UCSD-AML1 (cell line): ENCODE results near the gene ZNF385C.

ENCODE experiments used
- DNase-seq: peaks from one replicate; lab custom pipeline; 2025; ENCODE audit not compliant: unreplicated experiment; lab: John Stamatoyannopoulos, UW

The ZNF385C gene

DNA sequence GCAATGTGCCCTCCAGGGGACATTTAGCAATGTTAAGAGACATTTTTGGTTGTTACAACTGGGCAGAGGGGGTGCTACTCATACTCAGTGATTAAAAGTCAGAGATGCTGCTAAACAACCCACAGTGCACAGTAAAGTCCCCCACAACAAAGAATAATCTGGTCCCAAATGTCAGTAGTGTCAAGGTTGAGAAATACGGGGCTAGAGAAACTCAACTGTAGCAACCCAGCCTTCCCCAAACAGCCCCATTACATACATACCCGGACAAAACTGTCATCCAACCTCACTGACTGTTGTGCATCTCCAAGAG, 101.5 kb downstream of the ZNF385C start:
- DNase-seq, result no peak

DNA sequence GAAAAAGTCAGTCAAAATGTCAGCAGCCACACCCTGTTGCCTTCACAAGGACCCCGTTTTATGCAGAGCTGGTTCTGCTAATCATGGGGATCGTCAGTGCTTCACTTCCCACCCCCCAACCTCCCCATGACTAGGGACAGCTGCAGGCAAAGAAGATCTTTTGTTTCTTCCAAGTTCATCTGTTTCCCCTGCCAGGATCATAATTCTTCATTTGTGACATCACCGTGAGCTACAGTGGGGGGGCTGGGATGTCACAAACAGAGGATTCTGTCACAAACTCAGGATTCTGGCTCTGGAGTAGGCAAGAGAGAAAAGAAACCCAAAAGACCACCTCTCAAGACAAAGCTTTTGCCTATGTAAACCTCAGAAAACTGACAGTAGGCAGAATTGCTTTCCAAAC, 105.7 kb downstream of the ZNF385C start:
- DNase-seq, result no peak

DNA sequence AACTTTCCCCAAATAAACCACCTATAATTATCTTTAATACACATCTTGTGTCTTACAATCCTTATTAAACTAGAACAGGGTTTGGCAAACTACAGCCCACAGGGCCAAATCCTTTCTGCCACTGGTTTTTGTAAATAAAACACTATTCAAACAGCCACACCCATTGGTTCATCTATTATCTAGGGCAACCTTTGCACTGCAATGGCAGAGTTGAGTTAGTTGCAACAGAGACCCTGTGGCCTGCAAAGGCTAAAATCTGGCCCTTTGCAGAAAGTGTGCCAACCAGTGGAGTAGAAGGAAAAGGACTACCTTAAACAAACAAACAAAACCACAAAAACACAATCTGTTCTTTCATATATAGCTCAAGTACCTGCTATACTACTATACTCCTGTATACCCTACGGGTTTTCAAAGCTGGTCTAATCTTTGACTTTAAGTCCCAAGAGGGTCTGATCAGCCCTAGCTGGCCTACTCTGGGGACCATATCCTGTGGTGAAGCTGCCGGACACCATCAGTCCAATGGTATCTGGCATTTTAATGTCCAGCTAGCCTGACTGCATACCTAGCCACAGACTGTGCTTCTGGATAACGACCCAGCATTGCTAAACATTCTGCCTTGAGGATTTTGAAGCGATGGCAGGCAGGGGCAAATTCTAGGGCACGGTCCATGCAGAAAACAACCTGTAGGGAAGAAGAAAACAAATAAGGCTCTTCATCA, 108.4 kb downstream of the ZNF385C start:
- no peak for DNase-seq

DNA sequence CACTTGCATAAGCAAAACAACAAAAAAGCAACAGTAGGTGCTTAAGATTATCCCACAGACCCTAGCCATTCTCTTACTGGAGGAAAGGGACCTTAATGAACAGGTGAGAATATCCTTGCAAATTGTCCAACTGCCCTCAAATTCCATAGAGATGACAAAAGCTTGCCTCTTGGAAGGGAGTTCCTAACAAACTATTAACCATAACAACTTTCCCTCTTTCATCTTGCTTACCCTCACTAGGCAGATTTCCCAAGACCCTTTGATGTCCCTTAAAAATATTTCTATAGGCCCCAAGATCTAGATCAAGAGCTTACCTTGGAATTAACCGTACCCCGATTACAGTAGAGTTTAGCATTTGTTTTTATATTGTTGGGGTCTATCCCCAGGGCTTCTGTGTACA, 109.9 kb downstream of the ZNF385C start:
- DNase-seq, result no peak

DNA sequence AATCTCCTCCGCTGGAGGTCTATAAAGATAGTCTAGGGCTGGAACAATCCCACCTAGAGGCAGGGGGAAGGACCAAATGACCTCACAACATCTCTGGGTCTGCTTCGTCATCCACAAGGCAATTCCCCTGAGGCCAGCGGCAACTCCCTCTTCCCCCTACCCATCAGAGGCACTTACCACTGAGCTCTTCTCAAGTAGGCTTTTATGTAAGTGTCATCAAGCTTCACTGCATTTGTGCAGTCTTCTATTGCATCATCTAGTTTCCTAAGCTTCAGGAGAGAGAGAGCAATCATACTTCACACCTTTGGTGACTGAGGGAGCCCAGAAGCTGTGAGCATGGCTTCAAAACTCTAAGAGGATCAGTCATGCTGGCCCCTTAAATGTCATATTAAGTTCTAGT, 110.6 kb downstream of the ZNF385C start:
- no peak for DNase-seq

DNA sequence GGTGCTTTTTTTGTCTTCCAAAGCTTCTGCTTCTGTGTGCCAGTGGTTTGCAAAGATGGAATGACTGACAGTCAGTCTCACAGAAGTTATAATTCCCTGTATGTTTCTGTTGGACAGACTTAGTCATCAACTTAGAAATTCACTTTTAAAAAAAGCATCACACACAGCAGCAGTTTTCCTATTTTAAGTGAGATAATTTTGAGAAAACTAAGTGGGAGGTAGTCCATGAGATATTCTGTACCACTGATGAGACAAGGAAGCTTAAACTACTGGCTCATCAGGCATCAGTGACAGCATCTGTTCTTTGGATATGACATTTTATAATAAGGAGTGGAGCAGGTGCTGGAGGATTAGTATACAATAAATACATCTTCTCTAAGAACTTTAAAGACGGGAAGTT, 111.6 kb downstream of the ZNF385C start:
- no peak for DNase-seq

DNA sequence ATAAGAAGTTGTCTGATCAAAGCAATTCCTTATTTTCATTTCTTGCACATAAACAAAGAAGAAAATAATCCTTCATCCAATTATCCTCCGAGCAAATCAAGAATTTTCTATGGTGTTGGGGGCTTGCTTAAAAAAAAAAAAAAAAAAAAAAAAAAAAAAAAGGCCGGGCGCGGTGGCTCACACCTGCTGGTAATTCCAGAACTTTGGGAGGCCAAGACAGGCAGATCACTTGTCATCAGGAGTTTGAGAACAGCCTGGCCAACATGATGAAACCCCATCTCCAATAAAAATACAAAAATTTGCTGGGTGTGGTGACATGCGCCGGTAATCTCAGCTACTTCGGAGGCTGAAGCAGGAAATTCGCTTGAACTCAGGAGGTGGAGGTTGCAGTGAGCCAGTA, 112.4 kb downstream of the ZNF385C start:
- no peak for DNase-seq

DNA sequence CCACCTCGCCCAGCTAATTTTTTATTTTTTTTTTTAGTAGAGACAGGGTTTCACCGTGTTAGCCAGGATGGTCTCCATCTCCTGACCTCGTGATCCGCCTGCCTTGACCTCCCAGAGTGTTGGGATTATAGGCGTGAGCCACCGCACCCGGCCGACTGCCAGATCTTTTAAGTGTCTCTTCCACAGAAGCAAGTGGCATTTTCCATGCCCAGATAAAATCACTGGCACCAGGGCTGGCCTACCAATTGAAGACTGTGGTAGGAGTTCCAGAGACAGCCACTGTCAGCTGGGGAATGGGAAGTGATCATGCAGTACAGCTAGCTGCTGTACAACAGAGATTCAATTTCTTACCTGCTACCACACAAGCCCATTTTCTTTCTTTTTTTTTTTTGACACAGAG, 113.8 kb downstream of the ZNF385C start:
- DNase-seq, result no peak

DNA sequence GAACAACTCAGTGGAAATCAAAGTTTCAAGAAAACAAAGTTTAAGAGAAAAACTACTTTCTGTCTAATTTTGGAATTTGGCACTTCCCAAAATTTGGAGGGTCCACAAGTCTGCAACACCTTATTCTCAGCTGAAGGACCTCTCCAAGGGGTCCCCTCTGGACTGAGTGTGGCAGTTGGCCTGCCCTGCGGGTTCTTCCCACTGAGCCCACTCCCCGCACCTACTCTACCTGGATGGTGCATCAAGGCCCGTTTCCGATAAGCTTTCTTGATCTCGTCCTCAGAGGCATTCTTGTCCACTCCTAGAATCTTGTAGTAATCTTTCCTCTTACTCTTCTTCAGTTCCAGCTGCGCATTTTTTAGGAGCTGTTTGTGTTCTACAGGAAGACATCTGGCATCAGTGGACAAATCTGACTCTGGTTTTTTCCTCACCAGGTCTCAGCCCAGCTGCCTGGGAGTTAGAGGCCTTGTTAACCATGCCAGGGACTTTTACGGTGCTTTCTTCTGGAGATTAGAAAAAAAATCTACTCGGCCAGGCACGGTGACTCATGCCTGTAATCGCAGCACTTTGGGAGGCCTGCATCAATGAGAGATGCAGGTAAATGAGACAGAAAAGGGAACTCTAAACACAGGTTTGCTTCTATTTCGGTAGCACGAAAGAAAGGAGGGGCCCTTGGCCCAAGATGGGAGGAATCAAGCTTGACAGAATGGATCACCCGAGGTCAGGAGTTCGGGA, 116.1 kb downstream of the ZNF385C start:
- DNase-seq, result no peak

DNA sequence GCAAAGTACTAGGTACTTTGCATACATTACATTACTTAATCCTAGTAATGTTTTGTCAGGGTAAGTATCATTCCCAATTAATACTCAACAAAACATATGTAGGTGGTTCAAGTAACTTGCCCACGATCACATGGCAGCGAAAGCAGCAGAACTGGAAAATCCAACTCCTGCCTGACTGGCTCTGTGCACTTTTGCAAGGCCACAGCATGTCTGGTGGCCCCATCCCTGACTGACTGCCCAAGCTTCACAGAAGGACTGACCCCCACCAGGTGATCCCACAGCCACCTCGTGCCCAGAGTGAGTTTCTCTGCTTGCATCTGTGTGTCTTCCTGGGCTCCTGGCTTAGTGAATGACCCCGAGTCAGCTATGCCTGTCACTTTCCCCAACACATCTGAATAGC, 120.3 kb downstream of the ZNF385C start:
- no peak for DNase-seq

DNA sequence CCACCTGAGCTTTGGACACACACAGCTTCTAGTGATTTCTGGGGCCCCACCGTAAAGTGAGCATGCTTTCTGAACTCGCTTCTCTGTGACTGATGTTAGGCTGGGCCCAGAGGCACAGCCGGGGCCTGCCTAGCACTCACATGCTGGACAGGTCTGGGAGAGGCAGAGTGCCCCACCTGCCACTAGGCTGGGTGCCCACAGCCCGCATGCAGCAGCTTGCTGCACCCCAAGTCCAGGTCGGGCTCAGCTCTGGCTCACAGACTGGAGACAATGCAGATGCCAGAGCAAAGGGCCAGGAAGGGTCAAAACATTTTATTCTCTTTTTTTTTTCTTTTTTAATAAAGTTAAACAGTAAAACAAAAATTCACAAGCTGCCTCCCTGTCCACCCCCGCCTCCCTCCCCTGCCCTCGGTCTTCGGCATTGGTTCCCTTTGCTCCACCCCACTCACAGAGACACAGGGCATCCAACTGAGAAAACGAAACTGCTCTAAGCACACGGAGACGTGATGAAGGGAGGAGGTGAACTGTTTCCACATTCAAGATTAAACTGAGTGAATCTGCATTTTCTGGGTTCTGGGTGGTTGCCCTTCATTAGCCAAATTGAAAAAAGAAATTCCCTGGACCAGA, 122.0 kb downstream of the ZNF385C start:
- no peak for DNase-seq
